C4-2B (cell line): ENCODE data around the gene SHROOM2.

Experiments
- ZFX ChIP-seq: fragments of 450-650 bp; IDR thresholded peaks from 2 replicates; pipeline ENCODE4 v1.6.1; 2017
- TF ChIP-seq, protein P1 (sequence below): fragments of 450-650 bp; conservative IDR thresholded peaks from 2 replicates; pipeline ENCODE4 v1.5.1; 2017; ENCODE audit warnings: mild to moderate bottlenecking

DNA sequence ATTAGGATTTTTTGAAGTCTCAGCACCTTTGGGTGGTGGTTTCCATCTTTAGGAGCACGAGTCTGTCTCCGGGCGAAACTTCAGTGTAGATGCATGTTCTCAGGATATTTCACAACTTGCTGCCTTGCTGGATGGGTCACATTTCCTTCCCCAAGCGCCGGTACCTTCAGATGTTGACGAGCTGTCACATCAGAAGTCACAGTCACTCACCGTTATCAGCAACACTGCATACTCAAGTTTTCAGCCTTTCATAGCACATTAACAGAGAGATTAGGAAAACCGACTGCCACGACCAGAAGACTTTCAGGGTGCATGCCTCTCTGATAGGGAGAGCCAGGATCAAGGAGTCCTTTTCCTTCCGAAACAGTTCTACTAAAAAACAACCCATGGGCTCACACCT, 77.8 kb downstream of the SHROOM2 start:
- TF ChIP-seq, protein P1, sequence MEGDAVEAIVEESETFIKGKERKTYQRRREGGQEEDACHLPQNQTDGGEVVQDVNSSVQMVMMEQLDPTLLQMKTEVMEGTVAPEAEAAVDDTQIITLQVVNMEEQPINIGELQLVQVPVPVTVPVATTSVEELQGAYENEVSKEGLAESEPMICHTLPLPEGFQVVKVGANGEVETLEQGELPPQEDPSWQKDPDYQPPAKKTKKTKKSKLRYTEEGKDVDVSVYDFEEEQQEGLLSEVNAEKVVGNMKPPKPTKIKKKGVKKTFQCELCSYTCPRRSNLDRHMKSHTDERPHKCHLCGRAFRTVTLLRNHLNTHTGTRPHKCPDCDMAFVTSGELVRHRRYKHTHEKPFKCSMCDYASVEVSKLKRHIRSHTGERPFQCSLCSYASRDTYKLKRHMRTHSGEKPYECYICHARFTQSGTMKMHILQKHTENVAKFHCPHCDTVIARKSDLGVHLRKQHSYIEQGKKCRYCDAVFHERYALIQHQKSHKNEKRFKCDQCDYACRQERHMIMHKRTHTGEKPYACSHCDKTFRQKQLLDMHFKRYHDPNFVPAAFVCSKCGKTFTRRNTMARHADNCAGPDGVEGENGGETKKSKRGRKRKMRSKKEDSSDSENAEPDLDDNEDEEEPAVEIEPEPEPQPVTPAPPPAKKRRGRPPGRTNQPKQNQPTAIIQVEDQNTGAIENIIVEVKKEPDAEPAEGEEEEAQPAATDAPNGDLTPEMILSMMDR = no peak
- no peak for TF ChIP-seq ZFX
